Spinal cord (tissue), 10 donors: ENCODE results near the gene GLIPR1. TPM values are rescaled to one million over a fixed set of nuclear protein-coding genes. Genes with fewer than 3 reads are reported as not detected.

Experiments
- DNase-seq, 6 donors: peaks; one replicate each; pipeline versions ENCODE4 v3.0.0 to v3.0.0-alpha.2; 2013 to 2015; ENCODE audit warnings: low spot score in 6 of 6, low read depth in 4 of 6
- H3K27ac ChIP-seq: one replicate; pipeline ENCODE4 v1.5.1; 2013; ENCODE audit warnings: low read depth, low read length, control low read depth
- H3K27me3 ChIP-seq: one replicate; pipeline ENCODE4 v1.6.1; 2013; ENCODE audit warnings: low read length; ENCODE audit not compliant: control insufficient read depth, insufficient read depth
- H3K36me3 ChIP-seq: one replicate; pipeline ENCODE4 v1.6.1; 2013; ENCODE audit warnings: low read length; ENCODE audit not compliant: control insufficient read depth, insufficient read depth
- H3K4me1 ChIP-seq: one replicate; pipeline ENCODE4 v1.6.1; 2013; ENCODE audit warnings: low read length; ENCODE audit not compliant: control insufficient read depth, insufficient read depth
- H3K4me3 ChIP-seq: one replicate; pipeline ENCODE4 v1.5.1; 2013; ENCODE audit warnings: low read depth, low read length, control low read depth
- H3K9me3 ChIP-seq: one replicate; pipeline ENCODE4 v1.6.1; 2013; ENCODE audit warnings: low read length; ENCODE audit not compliant: control insufficient read depth, insufficient read depth
- WGBS: methylation state at CpG from one replicate; pipeline ENCODE4 v1.1.5; 2013; ENCODE audit warnings: missing lambda C conversion rate; ENCODE audit not compliant: insufficient coverage; 5-methylcytosine and 5-hydroxymethylcytosine counted together
- polyA plus RNA-seq, 2 donors: library from polyadenylated mRNA; unstranded; fragments of 120-200 nt; gene quantifications; one replicate each; pipeline ENCODE4 v1.2.1, GENCODE V29; 2013; ENCODE audit not compliant: insufficient read length in 2 of 2
- total RNA-seq, 2 donors: library from RNA; depleted of rRNA in 1 of 2; stranded (reverse); fragments of 120-200 nt in 1 of 2; fragments of >200 nt in 1 of 2; gene quantifications; one replicate each; pipeline versions ENCODE4 v1.2.3 to v1.2.4, GENCODE V29; 2013 to 2014
- donor health status: healthy.

Gene GLIPR1
- total and polyA plus RNA-seq, 4 donors, result 12.4 to 20.7 (median 15.4) TPM

GRCh38 chr12:75528692-75529091 is 48.1 kb downstream of the GLIPR1 start:
- H3K4me1 ChIP-seq, result no peaks in the 10 kb centered on the region
- WGBS, result 89% methylated on average over 1 of the region's 2 CpGs
- H3K27me3 ChIP-seq, result no peaks in the 10 kb centered on the region
- no peak overlapping the region for H3K27ac ChIP-seq
- H3K4me3 ChIP-seq, result no peak overlapping the region
- H3K9me3 ChIP-seq, result no peaks in the 10 kb centered on the region
- no peak for DNase-seq
- no peaks in the 10 kb centered on the region for H3K36me3 ChIP-seq

- no peaks in the 10 kb centered on the region for H3K36me3 ChIP-seq
- H3K27me3 ChIP-seq, result no peaks in the 10 kb centered on the region
- DNase-seq, result no peak
- H3K9me3 ChIP-seq, result no peaks in the 10 kb centered on the region
- H3K27ac ChIP-seq, result no peak overlapping the region
- H3K4me3 ChIP-seq, result no peak overlapping the region
- WGBS, result no CpG with 5 or more reads among the region's 1 CpG
- H3K4me1 ChIP-seq, result no peaks in the 10 kb centered on the region
These were observed 48.8 kb downstream of the GLIPR1 start for GRCh38 chr12:75529316-75529715.

DNA sequence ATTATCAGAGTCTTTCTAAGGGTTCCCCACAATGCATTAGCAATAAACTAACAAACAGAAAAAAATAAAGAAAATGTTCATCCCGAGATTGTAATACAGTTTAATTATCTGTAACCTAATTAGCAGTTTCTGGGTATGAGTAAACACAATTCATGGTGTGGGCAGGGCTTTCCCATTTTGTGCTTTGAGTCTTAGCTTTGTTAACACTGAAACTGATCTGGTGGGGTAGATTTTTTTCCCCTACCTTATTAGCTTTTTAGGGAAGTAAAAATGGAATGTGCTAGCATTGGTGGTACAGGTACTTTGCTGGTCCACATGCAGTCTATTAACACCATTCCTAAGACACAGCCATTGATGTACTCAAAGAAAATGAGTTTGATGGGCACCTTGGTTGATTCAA is 49.3 kb downstream of the GLIPR1 start:
- Histone ChIP-seq H3K36me3 (no peaks in the 10 kb centered on the region), H3K9me3 (no peaks in the 10 kb centered on the region), H3K27ac (no peak overlapping the region), H3K4me1 (no peaks in the 10 kb centered on the region), H3K27me3 (no peaks in the 10 kb centered on the region), H3K4me3 (no peak overlapping the region)
- no peak for DNase-seq
- WGBS, result no CpG with 5 or more reads among the region's 1 CpG

- H3K27me3 ChIP-seq, result no peaks in the 10 kb centered on the region
- no peak for DNase-seq
- no peak overlapping the region for H3K27ac ChIP-seq
- H3K4me1 ChIP-seq, result no peaks in the 10 kb centered on the region
- no peaks in the 10 kb centered on the region for H3K36me3 ChIP-seq
- H3K9me3 ChIP-seq, result no peaks in the 10 kb centered on the region
- no peak overlapping the region for H3K4me3 ChIP-seq
- WGBS, result no CpG with 5 or more reads among the region's 2 CpGs
These were observed 52.7 kb downstream of the GLIPR1 start for GRCh38 chr12:75533239-75533638.

DNA sequence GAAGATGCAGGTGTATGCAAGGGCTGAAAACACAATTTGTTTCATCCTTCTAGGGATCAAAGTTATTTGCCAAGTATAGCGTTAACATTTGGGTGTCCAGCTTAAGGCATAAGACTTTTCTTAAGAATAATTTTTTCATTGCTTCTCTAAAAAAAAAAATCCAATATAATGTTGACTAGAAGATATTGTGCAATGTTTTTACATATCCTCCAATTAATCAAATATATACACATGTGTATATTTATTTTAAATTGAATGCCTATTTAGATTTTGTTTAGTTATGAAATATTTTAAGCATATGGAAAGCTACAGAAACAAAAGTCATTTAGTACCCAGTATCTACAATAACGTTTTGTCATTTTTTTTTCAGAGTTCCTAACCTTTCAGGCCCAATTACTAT is 59.3 kb downstream of the GLIPR1 start:
- Histone ChIP-seq H3K4me1 (no peaks in the 10 kb centered on the region), H3K36me3 (no peaks in the 10 kb centered on the region), H3K27ac (no peak overlapping the region), H3K27me3 (no peaks in the 10 kb centered on the region), H3K4me3 (no peak overlapping the region), H3K9me3 (no peaks in the 10 kb centered on the region)
- DNase-seq, result no peak
- WGBS, result no CpG with 5 or more reads among the region's 2 CpGs

DNA sequence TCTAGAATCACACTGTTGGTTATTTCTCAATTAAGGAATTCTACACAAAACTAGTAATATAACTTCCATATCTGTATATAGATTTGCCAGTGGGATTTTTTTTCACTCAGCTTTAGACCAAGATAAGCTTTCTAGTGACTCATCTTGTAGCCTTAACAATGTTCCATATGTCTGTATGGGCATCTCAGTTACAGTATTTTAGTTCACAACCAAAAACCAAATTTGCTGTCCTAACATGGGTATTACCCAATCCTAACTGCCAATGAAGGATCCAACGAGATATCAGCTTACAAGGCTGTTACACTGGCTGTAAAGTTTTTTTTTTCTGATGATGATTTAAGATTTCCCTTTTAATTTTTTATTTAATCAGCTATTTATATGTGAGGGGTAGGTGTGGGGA is 62.4 kb downstream of the GLIPR1 start:
- no peak for DNase-seq
- WGBS, result no CpG with 5 or more reads among the region's 1 CpG
- H3K9me3 ChIP-seq, result no peaks in the 10 kb centered on the region
- H3K27me3 ChIP-seq, result no peaks in the 10 kb centered on the region
- no peak overlapping the region for H3K27ac ChIP-seq
- H3K4me1 ChIP-seq, result no peaks in the 10 kb centered on the region
- no peak overlapping the region for H3K4me3 ChIP-seq
- H3K36me3 ChIP-seq, result no peaks in the 10 kb centered on the region

DNA sequence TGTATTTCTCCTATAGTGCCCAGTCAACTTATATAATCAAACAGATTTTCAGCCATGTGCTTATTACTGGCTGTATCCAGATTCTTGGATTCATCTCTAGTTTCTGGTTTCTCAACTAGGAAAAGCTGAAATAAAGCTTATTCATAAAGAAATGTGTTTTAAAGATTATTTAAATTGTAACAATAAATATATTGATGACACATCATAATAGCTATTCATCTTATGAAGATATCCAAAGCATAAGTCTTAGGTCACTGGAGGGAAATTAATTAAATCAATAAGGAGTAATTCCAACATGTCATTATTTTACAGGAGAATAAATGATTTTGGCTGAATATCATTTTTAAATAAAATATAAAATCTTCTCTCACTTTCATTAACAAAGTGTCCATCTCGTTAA is 63.0 kb downstream of the GLIPR1 start:
- no CpG with 5 or more reads among the region's 1 CpG for WGBS
- H3K4me3 ChIP-seq, result no peak overlapping the region

GRCh38 chr12:75545636-75546035 is 65.1 kb downstream of the GLIPR1 start:
- DNase-seq, result no peak
- no peaks in the 10 kb centered on the region for H3K9me3 ChIP-seq
- H3K36me3 ChIP-seq, result no peaks in the 10 kb centered on the region
- H3K4me1 ChIP-seq, result no peaks in the 10 kb centered on the region
- H3K27me3 ChIP-seq, result no peaks in the 10 kb centered on the region
- whole genome bisulfite sequencing, result no CpG with 5 or more reads among the region's 1 CpG
- no peak overlapping the region for H3K27ac ChIP-seq
- no peak overlapping the region for H3K4me3 ChIP-seq

More for the DNA sequence above, 63.0 kb downstream of the GLIPR1 start:
- DNase-seq, result no peak
- Histone ChIP-seq H3K27ac (no peak overlapping the region), H3K9me3 (no peaks in the 10 kb centered on the region), H3K36me3 (no peaks in the 10 kb centered on the region), H3K27me3 (no peaks in the 10 kb centered on the region), H3K4me1 (no peaks in the 10 kb centered on the region)

DNA sequence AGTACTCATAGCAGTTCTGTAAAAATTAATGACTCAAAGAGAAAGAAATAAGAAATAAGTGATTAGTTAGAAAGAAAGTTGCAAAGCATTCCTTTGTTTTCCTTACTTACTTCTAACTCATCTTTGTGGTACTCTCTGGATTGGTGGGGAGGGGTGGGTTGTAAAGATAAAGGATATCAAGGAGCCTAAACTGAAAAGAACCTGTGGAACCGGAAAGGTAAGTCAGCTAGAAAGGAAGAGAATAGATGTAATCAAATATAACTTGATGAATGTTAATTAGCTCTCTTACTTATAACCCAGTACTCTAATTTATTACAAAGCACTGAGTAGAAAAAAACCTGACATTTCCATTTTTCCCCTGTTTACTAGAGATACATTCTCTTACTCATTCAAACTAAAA is 68.3 kb downstream of the GLIPR1 start:
- H3K4me1 ChIP-seq, result no peaks in the 10 kb centered on the region
- WGBS, result no CpG with 5 or more reads among the region's 1 CpG
- no peak overlapping the region for H3K27ac ChIP-seq
- H3K27me3 ChIP-seq, result no peaks in the 10 kb centered on the region
- H3K36me3 ChIP-seq, result no peaks in the 10 kb centered on the region
- no peaks in the 10 kb centered on the region for H3K9me3 ChIP-seq
- no peak for DNase-seq
- H3K4me3 ChIP-seq, result no peak overlapping the region

DNA sequence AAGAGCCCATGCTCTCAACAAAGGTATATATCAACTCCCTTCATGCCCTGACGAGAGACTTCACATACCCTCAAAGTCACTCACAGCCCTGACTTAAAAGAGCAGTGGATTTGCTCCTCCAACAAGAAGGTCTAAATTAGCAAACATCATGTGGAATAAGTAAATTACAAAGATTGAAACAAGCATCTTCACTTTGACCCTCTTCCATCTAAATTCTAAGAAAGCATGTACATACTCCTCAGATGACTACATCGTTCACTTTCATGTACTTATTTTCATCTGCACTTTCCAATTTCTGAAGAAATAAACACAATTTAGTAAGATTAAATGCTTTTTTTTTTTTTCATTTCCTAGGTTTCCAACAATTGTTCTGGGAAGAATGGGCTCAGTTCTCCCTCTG is 69.4 kb downstream of the GLIPR1 start:
- H3K36me3 ChIP-seq, result no peaks in the 10 kb centered on the region
- H3K4me3 ChIP-seq, result no peak overlapping the region
- no peaks in the 10 kb centered on the region for H3K9me3 ChIP-seq
- H3K27me3 ChIP-seq, result no peaks in the 10 kb centered on the region
- WGBS, result no CpG with 5 or more reads among the region's 2 CpGs
- H3K4me1 ChIP-seq, result no peaks in the 10 kb centered on the region
- no peak overlapping the region for H3K27ac ChIP-seq
- no peak for DNase-seq
